Activated CD4-positive, alpha-beta T cell treated with anti-CD3 and anti-CD28 coated beads, Interleukin-2, Interleukin-4, amounts not matched to agents 100 ng/mL and 50 ng/mL, durations not matched to agents 16 hours and 8 hours (primary cell): Measurements from ENCODE around the gene PIKFYVE.
"Not testable (repeated sequence)": the region's sequence is repeated elsewhere in the genome, so short reads cannot be mapped to it uniquely, and the experiment has no call there.

Source experiments
- DNase-seq: peaks from one replicate; pipeline ENCODE4 v3.0.0-alpha.2; 2020; ENCODE audit warnings: low spot score

Gene PIKFYVE

GRCh38 chr2:208366215-208367127, 100.4 kb downstream of the PIKFYVE start:
- DNase-seq: no peak

- DNase-seq: no peak
Observed at GRCh38 chr2:208369091-208369490, 103.0 kb downstream of the PIKFYVE start.

GRCh38 chr2:208370881-208371633, 105.0 kb downstream of the PIKFYVE start:
- no peak for DNase-seq

- no peak for DNase-seq
Observed at GRCh38 chr2:208371634-208371935, 105.5 kb downstream of the PIKFYVE start.

- DNase-seq: peak; percentile 36
Observed at GRCh38 chr2:208373460-208374089, 107.5 kb downstream of the PIKFYVE start.

GRCh38 chr2:208375491-208376068, 109.5 kb downstream of the PIKFYVE start:
- DNase-seq: no peak

GRCh38 chr2:208377344-208377860, 111.3 kb downstream of the PIKFYVE start:
- not testable (repeated sequence) for DNase-seq

GRCh38 chr2:208379192-208379591, 113.1 kb downstream of the PIKFYVE start:
- DNase-seq: no peak

- DNase-seq: no peak
Observed at GRCh38 chr2:208384637-208385036, 118.6 kb downstream of the PIKFYVE start.

- no peak for DNase-seq
Observed at GRCh38 chr2:208386541-208386940, 120.5 kb downstream of the PIKFYVE start.

- DNase-seq: no peak
Observed at GRCh38 chr2:208389940-208390339, 123.9 kb downstream of the PIKFYVE start.

GRCh38 chr2:208392300-208392699, 126.2 kb downstream of the PIKFYVE start:
- DNase-seq: no peak

- DNase-seq: not testable (repeated sequence)
Observed at GRCh38 chr2:208396796-208397195, 130.7 kb downstream of the PIKFYVE start.

GRCh38 chr2:208399201-208399600, 133.1 kb downstream of the PIKFYVE start:
- DNase-seq: no peak

- no peak for DNase-seq
Observed at GRCh38 chr2:208406474-208407451, 140.7 kb downstream of the PIKFYVE start, which contains the start of gene PTH2R. TSS of gene PTH2R (plus strand) at chr2:208406792. CDS start at chr2:208407044, 252 bp downstream.

- peak; percentile 27 for DNase-seq
Observed at GRCh38 chr2:208407667-208408066, 141.6 kb downstream of the PIKFYVE start.
